Spinal cord (tissue), 10 donors: ENCODE data around the gene ARL6IP4. TPM values are rescaled to one million over a fixed set of nuclear protein-coding genes. Genes with fewer than 3 reads are reported as not detected.
A peak's percentile ranks its signal among the peaks of the same experiment; 100 is the strongest.

Experiments
- DNase-seq, 6 donors: peaks; one replicate each; pipeline versions ENCODE4 v3.0.0 to v3.0.0-alpha.2; 2013 to 2015; ENCODE audit warnings: low spot score in 6 of 6, low read depth in 4 of 6
- H3K27ac ChIP-seq: one replicate; pipeline ENCODE4 v1.5.1; 2013; ENCODE audit warnings: low read depth, low read length, control low read depth
- H3K27me3 ChIP-seq: one replicate; pipeline ENCODE4 v1.6.1; 2013; ENCODE audit warnings: low read length; ENCODE audit not compliant: control insufficient read depth, insufficient read depth
- H3K36me3 ChIP-seq: one replicate; pipeline ENCODE4 v1.6.1; 2013; ENCODE audit warnings: low read length; ENCODE audit not compliant: control insufficient read depth, insufficient read depth
- H3K4me1 ChIP-seq: one replicate; pipeline ENCODE4 v1.6.1; 2013; ENCODE audit warnings: low read length; ENCODE audit not compliant: control insufficient read depth, insufficient read depth
- H3K4me3 ChIP-seq: one replicate; pipeline ENCODE4 v1.5.1; 2013; ENCODE audit warnings: low read depth, low read length, control low read depth
- H3K9me3 ChIP-seq: one replicate; pipeline ENCODE4 v1.6.1; 2013; ENCODE audit warnings: low read length; ENCODE audit not compliant: control insufficient read depth, insufficient read depth
- WGBS: methylation state at CpG from one replicate; pipeline ENCODE4 v1.1.5; 2013; ENCODE audit warnings: missing lambda C conversion rate; ENCODE audit not compliant: insufficient coverage; 5-methylcytosine and 5-hydroxymethylcytosine counted together
- polyA plus RNA-seq, 2 donors: library from polyadenylated mRNA; unstranded; fragments of 120-200 nt; gene quantifications; one replicate each; pipeline ENCODE4 v1.2.1, GENCODE V29; 2013; ENCODE audit not compliant: insufficient read length in 2 of 2
- total RNA-seq, 2 donors: library from RNA; depleted of rRNA in 1 of 2; stranded (reverse); fragments of 120-200 nt in 1 of 2; fragments of >200 nt in 1 of 2; gene quantifications; one replicate each; pipeline versions ENCODE4 v1.2.3 to v1.2.4, GENCODE V29; 2013 to 2014
- donor health status: healthy.

The ARL6IP4 gene
- total and polyA plus RNA-seq, 4 donors, result 44.3 to 207 (median 137) TPM

DNA sequence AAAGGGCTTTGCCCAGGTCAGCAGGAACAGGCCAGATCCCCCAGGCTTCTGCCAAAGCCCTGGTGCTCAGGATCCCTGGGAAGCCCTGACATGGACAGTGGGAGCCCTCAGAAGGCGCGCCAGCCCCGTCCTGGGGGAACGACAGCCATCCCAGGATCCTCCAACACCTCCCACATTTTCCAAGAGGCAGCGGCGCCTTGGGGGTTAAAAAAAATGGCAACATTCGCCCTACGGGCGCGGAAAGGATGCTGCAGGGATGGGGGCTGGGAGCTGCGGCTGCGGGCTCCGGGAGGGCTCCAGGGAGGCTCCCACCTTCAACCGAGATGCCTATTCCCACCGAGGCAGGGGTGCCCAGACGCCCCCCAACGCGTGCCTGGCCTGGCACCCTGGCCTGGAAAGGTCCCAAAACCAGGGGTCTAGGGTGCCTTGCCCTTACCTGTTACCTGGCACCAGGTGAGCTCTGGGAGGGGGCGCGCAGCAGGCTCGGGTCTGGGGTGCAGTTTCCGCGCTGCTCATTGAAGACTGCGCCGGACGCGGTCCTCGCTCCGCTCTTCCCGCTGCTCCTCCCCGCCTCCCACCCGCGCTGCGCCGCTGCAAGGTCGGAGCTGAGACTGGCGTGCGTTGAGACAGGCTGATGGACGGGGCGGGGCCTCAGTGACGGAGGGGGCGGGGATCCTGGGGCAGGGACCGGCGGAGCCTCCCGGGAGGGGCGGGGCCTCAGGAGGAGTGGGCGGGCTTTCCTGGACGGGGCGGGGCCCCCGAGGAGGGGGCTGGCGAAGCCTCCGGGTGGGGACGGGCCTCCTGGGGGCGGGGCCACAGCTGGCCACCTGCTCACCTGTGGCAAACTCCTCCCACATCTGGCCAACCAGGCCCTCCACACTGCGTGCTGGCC, 14.4 kb upstream of the ARL6IP4 start, which contains the start of gene ABCB9:
Gene ABCB9, minus strand, starts transcription at position 613 of the 892 bp plus-strand sequence. CDS start 6,228 bp downstream, outside the sequence.
- no peak within 1 kb of the TSS for H3K27ac ChIP-seq
- WGBS, result 0% methylated on average over 45 of the region's 55 CpGs
- peak in 5 of 6 donors; percentile 62 to 97 (median 79) for DNase-seq
- H3K36me3 ChIP-seq, result peaks cover 14% of the 10 kb centered on the region
- H3K4me1 ChIP-seq, result peaks cover 44% of the 10 kb centered on the region
- H3K27me3 ChIP-seq, result no peaks in the 10 kb centered on the region
- H3K4me3 ChIP-seq, result peak within 1 kb of the TSS; percentile 56
- no peaks in the 10 kb centered on the region for H3K9me3 ChIP-seq

DNA sequence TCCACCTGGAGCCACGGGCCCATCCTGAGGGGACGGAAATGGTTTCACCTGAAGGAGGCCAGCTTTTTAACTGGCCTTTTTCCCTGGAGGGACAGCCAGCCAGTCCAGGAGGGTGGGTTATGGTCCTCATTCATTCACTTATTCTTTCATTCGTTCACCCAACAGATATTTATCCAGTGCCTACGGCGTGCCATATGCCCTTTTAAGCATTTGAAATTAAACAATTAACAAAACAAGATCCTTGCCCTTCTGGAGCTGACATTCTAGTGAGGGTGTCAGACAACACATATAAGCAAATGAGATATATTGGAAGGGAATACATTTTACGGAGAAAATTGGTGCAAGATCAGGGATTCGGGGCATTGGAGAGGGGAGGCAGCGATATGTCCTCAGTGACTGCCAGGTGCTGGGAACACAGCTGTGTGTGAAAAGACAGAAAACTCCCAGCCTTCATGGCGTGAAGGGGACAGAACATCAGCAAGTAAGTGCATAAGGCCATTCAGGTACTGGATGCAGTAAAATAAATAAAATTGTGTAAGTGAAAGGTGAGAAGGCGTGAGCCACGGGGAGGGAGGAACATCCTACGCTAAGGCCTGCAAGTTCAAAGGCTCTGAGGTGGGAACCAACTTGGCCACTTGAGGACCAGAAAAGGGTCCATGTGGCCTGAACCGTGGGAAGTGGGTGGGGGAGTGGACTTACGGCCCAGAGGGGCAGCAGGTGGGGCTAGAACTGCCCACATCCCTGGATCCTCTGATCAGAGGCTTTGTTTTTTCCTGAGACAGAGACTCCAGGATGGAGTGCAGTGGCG, 13.5 kb upstream of the ARL6IP4 start:
- peaks cover 43% of the 10 kb centered on the region for H3K4me1 ChIP-seq
- DNase-seq, result peak in 1 of 6 donors; percentile 70
- H3K4me3 ChIP-seq, result peak overlapping the region; percentile 32

DNA sequence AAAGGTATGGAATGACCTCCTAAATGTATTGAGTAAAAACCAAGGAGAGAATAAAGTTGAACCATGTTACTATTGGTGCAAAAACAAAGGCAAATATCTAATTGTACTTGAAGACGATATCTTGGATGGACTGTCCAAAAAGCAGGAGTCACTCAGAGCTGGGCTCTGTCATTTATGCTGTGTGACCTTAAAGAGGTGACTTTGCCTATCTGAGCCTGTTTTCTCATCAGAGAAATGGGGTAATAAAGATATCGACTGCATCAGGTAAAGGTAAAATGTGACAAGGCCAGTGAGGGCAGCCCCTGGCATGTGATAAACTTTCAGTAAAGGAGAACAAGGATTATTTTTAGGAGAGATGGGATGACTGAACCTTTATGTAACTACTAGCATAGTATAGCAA, 12.4 kb upstream of the ARL6IP4 start:
- no peaks in the 10 kb centered on the region for H3K27me3 ChIP-seq
- peaks cover 10% of the 10 kb centered on the region for H3K36me3 ChIP-seq
- WGBS, result 100% methylated on average over 2 of the region's 2 CpGs
- H3K9me3 ChIP-seq, result no peaks in the 10 kb centered on the region
- H3K4me1 ChIP-seq, result peaks cover 36% of the 10 kb centered on the region
- no peak overlapping the region for H3K4me3 ChIP-seq
- no peak for DNase-seq
- no peak overlapping the region for H3K27ac ChIP-seq

More for the DNA sequence above, 13.5 kb upstream of the ARL6IP4 start:
- H3K27ac ChIP-seq, result no peak overlapping the region
- 68% methylated on average over 12 of the region's 15 CpGs for WGBS
- no peaks in the 10 kb centered on the region for H3K9me3 ChIP-seq
- peaks cover 12% of the 10 kb centered on the region for H3K36me3 ChIP-seq
- H3K27me3 ChIP-seq, result no peaks in the 10 kb centered on the region

- Histone ChIP-seq H3K4me1 (peaks cover 28% of the 10 kb centered on the region), H3K27me3 (no peaks in the 10 kb centered on the region), H3K27ac (no peak overlapping the region), H3K9me3 (no peaks in the 10 kb centered on the region), H3K36me3 (no peaks in the 10 kb centered on the region), H3K4me3 (no peak overlapping the region)
- peak in 2 of 6 donors; percentile 21 to 91 for DNase-seq
- WGBS, result 67% methylated on average over 1 of the region's 4 CpGs
Measured at GRCh38 chr12:122969676-122970075, 10.8 kb upstream of the ARL6IP4 start.

GRCh38 chr12:122974274-122974891, 6.1 kb upstream of the ARL6IP4 start:
- no peaks in the 10 kb centered on the region for H3K27me3 ChIP-seq
- DNase-seq, result peak; percentile 97 to 100 (median 99)
- 0% methylated on average over 25 of the region's 32 CpGs for WGBS

DNA sequence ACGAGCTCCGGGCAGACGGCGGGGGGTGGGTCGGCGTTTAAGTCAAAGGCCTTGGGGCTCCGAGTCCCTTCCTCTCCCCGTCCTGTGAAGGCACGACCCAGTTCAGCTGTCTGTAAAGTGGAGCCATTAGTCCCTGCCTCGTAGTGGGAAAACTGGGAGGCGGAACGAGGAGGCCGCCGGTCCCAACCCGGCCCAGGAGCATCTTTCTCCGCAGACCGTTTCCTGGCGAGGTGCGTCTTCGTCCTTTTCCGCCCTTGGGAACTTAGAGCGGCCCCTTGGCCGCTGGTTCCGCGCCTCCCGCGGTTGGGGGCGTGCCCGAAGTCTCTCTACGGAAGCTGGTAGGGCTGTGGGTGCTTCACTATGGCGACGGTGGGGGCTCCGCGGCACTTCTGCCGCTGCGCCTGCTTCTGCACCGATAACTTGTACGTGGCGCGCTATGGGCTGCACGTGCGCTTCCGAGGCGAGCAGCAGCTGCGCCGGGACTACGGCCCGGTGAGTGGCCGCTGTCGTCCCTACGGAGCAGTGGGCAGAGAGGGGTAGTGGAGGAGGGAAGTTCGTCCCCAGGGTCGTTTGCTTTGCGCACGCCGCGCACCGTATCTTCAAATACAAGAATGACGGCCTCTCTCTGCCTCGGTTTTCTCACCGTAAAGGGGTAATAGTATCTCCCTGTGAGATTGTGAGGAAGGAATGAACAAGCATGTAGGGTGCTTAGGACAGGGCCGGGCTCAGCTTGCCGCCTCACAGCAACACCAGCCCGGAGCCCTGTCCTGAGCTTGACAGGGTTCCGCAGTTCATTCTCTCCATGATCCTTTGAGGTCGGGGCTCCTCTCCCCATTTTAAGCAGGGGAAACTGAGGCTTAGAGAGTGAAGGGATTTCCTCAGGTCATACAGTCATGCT, 5.3 kb upstream of the ARL6IP4 start, which contains the start of gene OGFOD2:
Gene OGFOD2, plus strand, starts transcription at position 353 of the 898 bp plus-strand sequence. Its CDS starts 8 bp downstream, at position 361.
- Histone ChIP-seq H3K27me3 (no peaks in the 10 kb centered on the region), H3K9me3 (no peaks in the 10 kb centered on the region), H3K4me1 (peaks cover 56% of the 10 kb centered on the region), H3K27ac (peak within 1 kb of the TSS; percentile 99), H3K36me3 (peaks cover 35% of the 10 kb centered on the region), H3K4me3 (peak within 1 kb of the TSS; percentile 100)
- WGBS, result under 1% methylated on average over 63 of the region's 66 CpGs
- DNase-seq, result peak; percentile 76 to 97 (median 86)

More at GRCh38 chr12:122974274-122974891, 6.1 kb upstream of the ARL6IP4 start:
- Histone ChIP-seq H3K27ac (peak overlapping the region; percentile 99), H3K4me1 (peaks cover 48% of the 10 kb centered on the region), H3K4me3 (peak overlapping the region; percentile 100), H3K9me3 (no peaks in the 10 kb centered on the region), H3K36me3 (peaks cover 33% of the 10 kb centered on the region)

GRCh38 chr12:122975790-122976647, 4.5 kb upstream of the ARL6IP4 start:
- H3K27ac ChIP-seq, result no peak overlapping the region
- H3K4me1 ChIP-seq, result peaks cover 57% of the 10 kb centered on the region
- no peak for DNase-seq
- no peaks in the 10 kb centered on the region for H3K9me3 ChIP-seq
- H3K36me3 ChIP-seq, result peaks cover 35% of the 10 kb centered on the region
- no peaks in the 10 kb centered on the region for H3K27me3 ChIP-seq
- peak overlapping the region; percentile 100 for H3K4me3 ChIP-seq
- 29% methylated on average over 7 of the region's 8 CpGs for WGBS

DNA sequence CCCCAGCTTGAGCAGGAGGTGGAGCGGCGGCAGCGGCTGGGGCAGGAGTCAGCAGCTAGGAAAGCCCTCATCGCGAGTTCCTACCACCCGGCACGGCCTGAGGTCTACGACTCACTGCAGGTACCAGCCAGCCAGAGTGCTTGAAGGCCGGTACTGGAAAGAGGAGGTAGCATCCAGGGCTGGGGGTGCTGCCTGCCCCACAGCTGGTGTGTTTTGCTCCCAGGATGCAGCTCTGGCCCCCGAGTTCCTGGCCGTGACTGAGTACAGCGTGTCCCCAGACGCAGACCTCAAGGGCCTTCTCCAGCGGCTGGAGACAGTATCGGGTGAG, 3.9 kb upstream of the ARL6IP4 start:
- Histone ChIP-seq H3K4me1 (peaks cover 63% of the 10 kb centered on the region), H3K9me3 (no peaks in the 10 kb centered on the region), H3K36me3 (peaks cover 37% of the 10 kb centered on the region), H3K27ac (no peak overlapping the region), H3K27me3 (no peaks in the 10 kb centered on the region), H3K4me3 (no peak overlapping the region)
- 89% methylated on average over 15 of the region's 15 CpGs for WGBS
- no peak for DNase-seq
